Omental fat pad (tissue), 4 donors: ENCODE data around the gene TNPO1. TPM values are rescaled to one million over a fixed set of nuclear protein-coding genes. Genes with fewer than 3 reads are reported as not detected.

Source experiments
- ATAC-seq: fragments of 150-250 bp; one replicate; pipeline ENCODE4 v1.9.1; 2016; ENCODE audit warnings: mild to moderate bottlenecking, moderate library complexity; ENCODE audit not compliant: low FRiP score
- DNase-seq: peaks from one replicate; pipeline ENCODE4 v3.0.0-alpha.2; 2019; ENCODE audit warnings: low spot score
- CTCF ChIP-seq, 3 donors: fragments of 450-650 bp; IDR thresholded peaks; one replicate each; pipeline ENCODE4 v1.5.1; 2016 to 2017; ENCODE audit warnings: antibody characterized with exemption in 3 of 3, mild to moderate bottlenecking in 3 of 3, moderate library complexity in 2 of 3
- total RNA-seq, 4 donors: library from RNA; depleted of rRNA; stranded (reverse); fragments of >200 nt; gene quantifications; one replicate each; pipeline ENCODE4 v1.1.0, GENCODE V29; 2016

The TNPO1 gene
- total RNA-seq, 4 donors from 2014 or later, result 74.6 to 123 (median 99.6) TPM

- no peak for ATAC-seq
- no peak for TF ChIP-seq CTCF (IDR thresholded peaks at IDR 0.05)
Measured at GRCh38 chr5:72888595-72888994, 72.1 kb downstream of the TNPO1 start.

DNA sequence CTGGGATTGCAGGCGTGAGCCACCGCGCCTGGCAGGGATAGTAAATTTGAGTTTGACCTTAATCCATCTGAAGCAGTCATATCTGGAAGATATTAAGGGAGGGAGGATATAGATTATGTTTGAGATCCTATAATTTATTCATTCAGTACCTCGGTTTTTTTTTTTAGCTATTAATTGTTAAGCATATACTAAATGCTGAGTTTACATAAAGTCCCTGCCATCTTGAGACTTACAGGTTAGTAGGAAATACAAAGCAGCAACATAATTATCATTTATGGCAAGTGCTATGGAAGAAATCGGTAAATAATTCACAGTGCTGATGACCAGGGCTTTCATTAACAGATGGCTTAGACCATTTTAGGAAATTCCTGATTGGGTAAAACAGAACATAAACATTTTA, 72.9 kb downstream of the TNPO1 start:
- TF ChIP-seq CTCF (IDR thresholded peaks at IDR 0.05), result no peak
- ATAC-seq (no peak), DNase-seq (no peak)

More at GRCh38 chr5:72888595-72888994, 72.1 kb downstream of the TNPO1 start:
- no peak for DNase-seq

DNA sequence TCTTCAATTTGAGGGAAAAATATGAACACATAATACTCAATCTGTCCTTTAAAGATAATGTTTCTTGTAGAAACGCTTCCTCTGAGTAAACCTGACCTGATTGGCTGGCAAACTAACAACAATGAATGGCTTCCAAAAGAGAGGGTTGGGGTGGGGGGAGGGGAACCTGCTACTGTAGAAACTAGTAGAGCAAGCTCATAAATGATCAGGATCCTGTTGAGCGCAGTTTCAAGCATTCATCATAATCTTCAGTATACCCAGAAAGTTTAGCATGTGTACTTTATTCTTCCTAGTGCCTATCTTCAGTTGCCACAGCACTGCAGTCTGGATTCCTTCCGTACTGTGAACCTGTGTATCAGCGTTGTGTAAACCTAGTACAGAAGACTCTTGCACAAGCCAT, 76.4 kb downstream of the TNPO1 start:
- no peak for ATAC-seq

DNA sequence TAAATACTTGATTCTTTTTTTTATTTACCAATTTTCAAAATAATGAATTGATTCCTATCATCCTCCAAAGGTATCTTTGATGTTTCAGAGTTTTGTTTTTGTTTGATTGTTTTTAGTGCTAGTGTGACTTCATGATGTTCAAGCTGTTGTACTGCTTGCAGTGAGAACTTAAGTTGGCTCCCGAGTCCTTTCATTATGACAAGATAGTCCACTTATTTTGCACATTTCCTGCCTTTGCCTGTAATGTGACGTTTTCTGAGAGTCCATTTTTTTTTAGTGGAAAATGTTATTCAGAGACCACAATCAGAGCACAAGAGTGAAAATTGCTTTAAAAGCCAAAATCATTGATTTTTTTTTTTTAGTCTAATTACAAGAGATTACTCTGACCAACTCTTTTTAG, 79.3 kb downstream of the TNPO1 start:
- no peak for ATAC-seq

More for the DNA sequence above, 76.4 kb downstream of the TNPO1 start:
- no peak for TF ChIP-seq CTCF (IDR thresholded peaks at IDR 0.05)
- no peak for DNase-seq

DNA sequence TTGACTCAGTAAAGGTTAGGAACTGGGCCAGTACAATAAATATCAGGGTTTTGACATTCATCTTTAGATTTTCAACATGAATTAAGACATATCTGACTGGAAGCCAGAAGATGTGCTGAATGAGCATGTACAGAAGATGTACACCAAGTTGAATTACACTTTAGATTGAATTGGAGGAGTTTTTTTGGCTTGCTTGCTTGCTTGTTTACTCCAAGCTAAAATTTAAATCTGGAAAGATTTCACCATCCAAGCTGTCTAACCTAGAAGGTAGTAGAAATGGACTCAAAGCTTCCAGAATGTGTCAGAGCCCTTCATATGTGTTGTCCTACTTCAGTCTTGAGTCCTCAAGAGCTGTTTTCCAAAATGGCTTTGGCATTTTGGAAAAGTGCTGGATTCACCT, 90.3 kb downstream of the TNPO1 start:
- TF ChIP-seq CTCF (IDR thresholded peaks at IDR 0.05), result no peak
- ATAC-seq (no peak), DNase-seq (no peak)

More for the DNA sequence above, 79.3 kb downstream of the TNPO1 start:
- no peak for TF ChIP-seq CTCF (IDR thresholded peaks at IDR 0.05)
- no peak for DNase-seq

GRCh38 chr5:72908664-72909063, 92.2 kb downstream of the TNPO1 start:
- ATAC-seq, result no peak
- no peak for DNase-seq
- TF ChIP-seq CTCF (IDR thresholded peaks at IDR 0.05), result no peak

GRCh38 chr5:72917371-72917776, 100.9 kb downstream of the TNPO1 start:
- DNase-seq, result no peak
- no peak for TF ChIP-seq CTCF (IDR thresholded peaks at IDR 0.05)
- no peak for ATAC-seq
